OCI-LY7 (cell line): ENCODE measurements around the gene CDKL4.
"Not testable (repeated sequence)": the region's sequence is repeated elsewhere in the genome, so short reads cannot be mapped to it uniquely, and the experiment has no call there.

Source experiments
- EZH2phosphoT487 ChIP-seq: fragments of 200-600 bp; sonication (generic); IDR thresholded peaks from 2 replicates; pipeline ENCODE4 v1.6.1; 2018; ENCODE audit warnings: low read depth, borderline replicate concordance, mild to moderate bottlenecking, mixed run types, antibody characterized with exemption, low read length, moderate library complexity, mixed read lengths
- TF ChIP-seq, protein P1 (sequence below): fragments of 200-600 bp; sonication (generic); conservative IDR thresholded peaks from 2 replicates; pipeline ENCODE4 v1.5.1; 2014; ENCODE audit warnings: mild to moderate bottlenecking, antibody characterized with exemption, low read length, moderate library complexity, mixed read lengths

DNA sequence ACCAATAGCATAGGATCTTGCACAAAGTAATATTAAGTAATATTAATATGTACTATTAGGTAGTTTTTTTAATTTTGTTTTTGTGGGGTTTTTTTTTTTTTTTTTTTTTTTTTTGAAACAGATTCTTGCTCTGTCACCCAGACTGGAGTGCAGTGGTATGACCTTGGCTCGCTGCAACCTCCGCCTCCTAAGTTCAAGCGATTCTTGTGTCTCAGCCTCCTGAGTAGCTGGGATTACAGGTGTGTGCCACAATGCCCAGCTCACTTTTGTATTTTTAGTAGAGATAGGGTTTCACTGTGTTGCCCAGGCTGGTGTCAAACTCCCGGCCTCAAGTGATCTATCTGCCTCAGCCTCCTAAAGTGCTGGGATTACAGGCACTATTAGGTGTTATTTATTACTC, 88.2 kb downstream of the CDKL4 start:
- TF ChIP-seq, protein P1, sequence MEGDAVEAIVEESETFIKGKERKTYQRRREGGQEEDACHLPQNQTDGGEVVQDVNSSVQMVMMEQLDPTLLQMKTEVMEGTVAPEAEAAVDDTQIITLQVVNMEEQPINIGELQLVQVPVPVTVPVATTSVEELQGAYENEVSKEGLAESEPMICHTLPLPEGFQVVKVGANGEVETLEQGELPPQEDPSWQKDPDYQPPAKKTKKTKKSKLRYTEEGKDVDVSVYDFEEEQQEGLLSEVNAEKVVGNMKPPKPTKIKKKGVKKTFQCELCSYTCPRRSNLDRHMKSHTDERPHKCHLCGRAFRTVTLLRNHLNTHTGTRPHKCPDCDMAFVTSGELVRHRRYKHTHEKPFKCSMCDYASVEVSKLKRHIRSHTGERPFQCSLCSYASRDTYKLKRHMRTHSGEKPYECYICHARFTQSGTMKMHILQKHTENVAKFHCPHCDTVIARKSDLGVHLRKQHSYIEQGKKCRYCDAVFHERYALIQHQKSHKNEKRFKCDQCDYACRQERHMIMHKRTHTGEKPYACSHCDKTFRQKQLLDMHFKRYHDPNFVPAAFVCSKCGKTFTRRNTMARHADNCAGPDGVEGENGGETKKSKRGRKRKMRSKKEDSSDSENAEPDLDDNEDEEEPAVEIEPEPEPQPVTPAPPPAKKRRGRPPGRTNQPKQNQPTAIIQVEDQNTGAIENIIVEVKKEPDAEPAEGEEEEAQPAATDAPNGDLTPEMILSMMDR = not testable (repeated sequence)
- TF ChIP-seq EZH2phosphoT487 = not testable (repeated sequence)
